Myocyte (in vitro differentiated cells): ENCODE results near the gene ZSCAN31. TPM values are rescaled to one million over a fixed set of nuclear protein-coding genes. Genes with fewer than 3 reads are reported as not detected.
"Not testable (repeated sequence)": the region's sequence is repeated elsewhere in the genome, so short reads cannot be mapped to it uniquely, and the experiment has no call there.

Experiments used
- DNase-seq: peaks from one replicate; pipeline ENCODE4 v3.0.0-alpha.2; 2012; ENCODE audit warnings: low read depth
- polyA plus RNA-seq: library from polyadenylated mRNA; unstranded; fragments of >200 nt; gene quantifications from one replicate; pipeline ENCODE4 v1.2.1, GENCODE V29; 2012; ENCODE audit warnings: missing spikeins
- total RNA-seq: library from RNA; depleted of rRNA; stranded (reverse); fragments of >200 nt; gene quantifications from 2 replicates; pipeline ENCODE4 v1.2.3, GENCODE V29; 2014

ZSCAN31 gene
- 12.5 and 13.2 TPM in 2 replicates for total RNA-seq
- polyA plus RNA-seq, result 11.3 TPM

- peak; percentile 99 for DNase-seq
Observed at GRCh38 chr6:28335564-28336283, at the start of gene ZSCAN31. ZSCAN31 (minus strand) TSS chr6:28336148; CDS start chr6:28329683, 6,465 bp downstream.

GRCh38 chr6:28384143-28384533 is 48.2 kb upstream of the ZSCAN31 start:
- DNase-seq, result no peak

- DNase-seq, result peak; percentile 85
Observed at GRCh38 chr6:28383235-28384142, 47.5 kb upstream of the ZSCAN31 start.

GRCh38 chr6:28380381-28380780 is 44.4 kb upstream of the ZSCAN31 start:
- DNase-seq, result no peak

GRCh38 chr6:28378644-28379043 is 42.7 kb upstream of the ZSCAN31 start:
- DNase-seq, result no peak

- no peak for DNase-seq
Observed at GRCh38 chr6:28377879-28378278, 41.9 kb upstream of the ZSCAN31 start.

GRCh38 chr6:28373925-28374324 is 38.0 kb upstream of the ZSCAN31 start:
- DNase-seq, result no peak

GRCh38 chr6:28371706-28372451 is 35.9 kb upstream of the ZSCAN31 start:
- no peak for DNase-seq

GRCh38 chr6:28371280-28371679 is 35.3 kb upstream of the ZSCAN31 start:
- DNase-seq, result no peak

GRCh38 chr6:28370440-28370839 is 34.5 kb upstream of the ZSCAN31 start:
- DNase-seq, result no peak

GRCh38 chr6:28369463-28369862 is 33.5 kb upstream of the ZSCAN31 start:
- DNase-seq, result no peak

GRCh38 chr6:28368522-28368921 is 32.6 kb upstream of the ZSCAN31 start:
- DNase-seq, result no peak

GRCh38 chr6:28365590-28365989 is 29.6 kb upstream of the ZSCAN31 start:
- not testable (repeated sequence) for DNase-seq

GRCh38 chr6:28360961-28361360 is 25.0 kb upstream of the ZSCAN31 start:
- DNase-seq, result no peak

GRCh38 chr6:28359562-28359961 is 23.6 kb upstream of the ZSCAN31 start:
- DNase-seq, result not testable (repeated sequence)

- DNase-seq, result no peak
Observed at GRCh38 chr6:28357036-28357435, 21.1 kb upstream of the ZSCAN31 start.

- DNase-seq, result no peak
Observed at GRCh38 chr6:28356666-28357020, 20.7 kb upstream of the ZSCAN31 start.

GRCh38 chr6:28355743-28356665 is 20.1 kb upstream of the ZSCAN31 start:
- DNase-seq, result peak; percentile 92

- no peak for DNase-seq
Observed at GRCh38 chr6:28354688-28355554, 19.0 kb upstream of the ZSCAN31 start.
